ENCODE data around the gene RALGPS2.

The RALGPS2 gene

DNA sequence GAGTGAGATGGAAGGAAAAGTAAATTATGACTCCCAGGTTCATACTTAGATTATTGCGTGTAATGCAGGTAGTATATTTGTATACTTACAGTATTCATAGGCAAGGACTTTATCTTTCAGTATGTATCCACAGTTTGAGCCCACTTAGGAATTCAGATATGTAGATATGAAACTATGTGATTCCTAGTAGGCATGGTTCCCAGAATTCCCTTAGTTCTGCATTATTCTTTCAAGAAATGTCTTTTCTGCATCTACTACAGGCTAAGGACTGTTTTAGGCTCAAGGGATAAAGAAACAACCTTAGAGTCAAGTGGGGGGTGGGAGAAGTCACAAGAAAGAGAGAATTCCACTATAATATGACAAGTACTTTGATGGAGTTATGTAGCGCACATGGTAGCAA, 132.1 kb downstream of the RALGPS2 start:
- Histone ChIP-seq H2AFZ (no peak overlapping the region), H3K4me2 (ENCODE audit: low read length) (no peak overlapping the region), H3K9me3 (ENCODE audit: control insufficient read depth, low read length) (no peaks in the 10 kb centered on the region), H3K4me1 (no peaks in the 10 kb centered on the region), H3K36me3 (ENCODE audit: control insufficient read depth, insufficient read depth, low read length) (no peaks in the 10 kb centered on the region), H3K27me3 (ENCODE audit: control insufficient read depth, insufficient read depth, low read length) (no peaks in the 10 kb centered on the region), H3K9ac (no peak overlapping the region), H3K4me3 (ENCODE audit: low read depth, low read length) (no peak overlapping the region), H3K27ac (no peak overlapping the region), H3K79me2 (no peaks in the 10 kb centered on the region)
- TF ChIP-seq, protein P1, sequence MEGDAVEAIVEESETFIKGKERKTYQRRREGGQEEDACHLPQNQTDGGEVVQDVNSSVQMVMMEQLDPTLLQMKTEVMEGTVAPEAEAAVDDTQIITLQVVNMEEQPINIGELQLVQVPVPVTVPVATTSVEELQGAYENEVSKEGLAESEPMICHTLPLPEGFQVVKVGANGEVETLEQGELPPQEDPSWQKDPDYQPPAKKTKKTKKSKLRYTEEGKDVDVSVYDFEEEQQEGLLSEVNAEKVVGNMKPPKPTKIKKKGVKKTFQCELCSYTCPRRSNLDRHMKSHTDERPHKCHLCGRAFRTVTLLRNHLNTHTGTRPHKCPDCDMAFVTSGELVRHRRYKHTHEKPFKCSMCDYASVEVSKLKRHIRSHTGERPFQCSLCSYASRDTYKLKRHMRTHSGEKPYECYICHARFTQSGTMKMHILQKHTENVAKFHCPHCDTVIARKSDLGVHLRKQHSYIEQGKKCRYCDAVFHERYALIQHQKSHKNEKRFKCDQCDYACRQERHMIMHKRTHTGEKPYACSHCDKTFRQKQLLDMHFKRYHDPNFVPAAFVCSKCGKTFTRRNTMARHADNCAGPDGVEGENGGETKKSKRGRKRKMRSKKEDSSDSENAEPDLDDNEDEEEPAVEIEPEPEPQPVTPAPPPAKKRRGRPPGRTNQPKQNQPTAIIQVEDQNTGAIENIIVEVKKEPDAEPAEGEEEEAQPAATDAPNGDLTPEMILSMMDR (IDR thresholded peaks at IDR 0.05), result no peak

DNA sequence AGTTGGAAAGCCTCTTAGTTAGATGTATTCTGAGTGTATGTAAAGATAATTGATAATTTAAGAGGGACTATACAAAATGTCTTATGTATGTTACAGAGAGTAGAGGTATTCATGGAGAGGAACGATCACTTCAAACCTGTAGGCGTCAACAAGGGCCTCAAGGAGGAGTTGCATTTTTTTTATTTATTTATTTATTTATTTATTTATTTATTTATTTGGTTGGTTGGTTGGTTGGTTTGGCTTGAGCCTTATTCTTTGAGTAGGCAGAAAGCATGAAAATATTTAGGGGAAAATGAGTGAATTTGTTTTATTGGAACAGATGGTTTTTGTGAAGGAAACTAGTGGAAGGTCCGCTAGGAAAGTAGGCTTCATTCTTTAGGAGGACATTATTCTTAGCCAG, 137.4 kb downstream of the RALGPS2 start:
- no peak overlapping the region for H3K27ac ChIP-seq
- H3K36me3 ChIP-seq (ENCODE audit: control insufficient read depth, insufficient read depth, low read length), result no peaks in the 10 kb centered on the region
- no peaks in the 10 kb centered on the region for H3K4me1 ChIP-seq
- no peak overlapping the region for H3K9ac ChIP-seq
- H3K27me3 ChIP-seq (ENCODE audit: control insufficient read depth, insufficient read depth, low read length), result no peaks in the 10 kb centered on the region
- H3K4me2 ChIP-seq (ENCODE audit: low read length), result no peak overlapping the region
- TF ChIP-seq, protein P1 (IDR thresholded peaks at IDR 0.05), result no peak
- H3K79me2 ChIP-seq, result no peaks in the 10 kb centered on the region
- H3K4me3 ChIP-seq (ENCODE audit: low read depth, low read length), result no peak overlapping the region
- H3K9me3 ChIP-seq (ENCODE audit: control insufficient read depth, low read length), result no peaks in the 10 kb centered on the region
- no peak overlapping the region for H2AFZ ChIP-seq

DNA sequence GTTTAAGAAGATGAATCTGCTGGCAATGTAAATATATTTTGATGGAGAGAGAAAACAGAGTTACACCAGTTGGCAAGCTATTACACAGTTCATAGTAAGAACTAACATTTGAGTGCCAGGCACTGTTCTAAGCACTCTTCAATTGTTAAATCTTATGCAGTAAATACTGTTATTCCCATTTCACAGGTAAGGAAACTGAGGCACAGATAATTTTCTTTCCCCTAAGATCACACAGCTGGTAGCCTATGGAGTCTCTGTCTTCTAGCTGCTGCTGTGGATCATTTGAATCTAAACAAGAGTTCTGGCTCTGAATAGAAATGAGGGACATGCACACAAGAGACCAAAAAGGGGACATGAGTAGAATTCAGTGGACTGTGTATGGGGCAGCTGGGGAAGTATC, 137.8 kb downstream of the RALGPS2 start:
- no peaks in the 10 kb centered on the region for H3K79me2 ChIP-seq
- H2AFZ ChIP-seq, result no peak overlapping the region
- TF ChIP-seq, protein P1 (IDR thresholded peaks at IDR 0.05), result no peak
- H3K36me3 ChIP-seq (ENCODE audit: control insufficient read depth, insufficient read depth, low read length), result no peaks in the 10 kb centered on the region
- no peaks in the 10 kb centered on the region for H3K27me3 ChIP-seq (ENCODE audit: control insufficient read depth, insufficient read depth, low read length)
- H3K4me1 ChIP-seq, result no peaks in the 10 kb centered on the region
- no peaks in the 10 kb centered on the region for H3K9me3 ChIP-seq (ENCODE audit: control insufficient read depth, low read length)
- no peak overlapping the region for H3K4me3 ChIP-seq (ENCODE audit: low read depth, low read length)
- no peak overlapping the region for H3K4me2 ChIP-seq (ENCODE audit: low read length)
- no peak overlapping the region for H3K9ac ChIP-seq
- no peak overlapping the region for H3K27ac ChIP-seq

- TF ChIP-seq, protein P1 (IDR thresholded peaks at IDR 0.05), result no peak
- H3K27ac ChIP-seq, result no peak overlapping the region
- no peak overlapping the region for H2AFZ ChIP-seq
- no peaks in the 10 kb centered on the region for H3K9me3 ChIP-seq (ENCODE audit: control insufficient read depth, low read length)
- no peaks in the 10 kb centered on the region for H3K79me2 ChIP-seq
- H3K27me3 ChIP-seq (ENCODE audit: control insufficient read depth, insufficient read depth, low read length), result no peaks in the 10 kb centered on the region
- no peak overlapping the region for H3K4me2 ChIP-seq (ENCODE audit: low read length)
- no peak overlapping the region for H3K9ac ChIP-seq
- H3K36me3 ChIP-seq (ENCODE audit: control insufficient read depth, insufficient read depth, low read length), result no peaks in the 10 kb centered on the region
- no peak overlapping the region for H3K4me3 ChIP-seq (ENCODE audit: low read depth, low read length)
- H3K4me1 ChIP-seq, result no peaks in the 10 kb centered on the region
Measured at GRCh38 chr1:178864326-178864725, 139.3 kb downstream of the RALGPS2 start.

GRCh38 chr1:178867670-178868069, 142.6 kb downstream of the RALGPS2 start:
- Histone ChIP-seq H3K36me3 (ENCODE audit: control insufficient read depth, insufficient read depth, low read length) (no peaks in the 10 kb centered on the region), H3K27me3 (ENCODE audit: control insufficient read depth, insufficient read depth, low read length) (no peaks in the 10 kb centered on the region), H3K9me3 (ENCODE audit: control insufficient read depth, low read length) (no peaks in the 10 kb centered on the region), H3K4me1 (no peaks in the 10 kb centered on the region), H3K4me3 (ENCODE audit: low read depth, low read length) (no peak overlapping the region), H3K79me2 (no peaks in the 10 kb centered on the region), H3K4me2 (ENCODE audit: low read length) (no peak overlapping the region), H3K9ac (no peak overlapping the region), H2AFZ (no peak overlapping the region), H3K27ac (peak overlapping the region; percentile 4)
- TF ChIP-seq, protein P1 (IDR thresholded peaks at IDR 0.05), result no peak

All from parathyroid adenoma (tissue), 2 donors.